Jurkat, Clone E6-1 (cell line): Measurements from ENCODE around the gene SMAP1. TPM values are rescaled to one million over a fixed set of nuclear protein-coding genes. Genes with fewer than 3 reads are reported as not detected.

ENCODE experiments used
- DNase-seq: peaks from one replicate; pipeline ENCODE4 v3.0.0-alpha.2; 2011; ENCODE audit warnings: low read depth, low spot score
- H3K4me3 ChIP-seq: 2 replicates; pipeline ENCODE4 v1.5.1; 2011; ENCODE audit warnings: mild to moderate bottlenecking, low read length, control low read depth, moderate library complexity
- polyA plus RNA-seq: library from polyadenylated mRNA; unstranded; fragments of >200 nt; gene quantifications from one replicate; pipeline ENCODE4 v1.2.1, GENCODE V29; 2012; ENCODE audit warnings: missing spikeins; ENCODE audit not compliant: insufficient read length, insufficient read depth

SMAP1 gene
- 13.2 TPM for polyA plus RNA-seq

DNA sequence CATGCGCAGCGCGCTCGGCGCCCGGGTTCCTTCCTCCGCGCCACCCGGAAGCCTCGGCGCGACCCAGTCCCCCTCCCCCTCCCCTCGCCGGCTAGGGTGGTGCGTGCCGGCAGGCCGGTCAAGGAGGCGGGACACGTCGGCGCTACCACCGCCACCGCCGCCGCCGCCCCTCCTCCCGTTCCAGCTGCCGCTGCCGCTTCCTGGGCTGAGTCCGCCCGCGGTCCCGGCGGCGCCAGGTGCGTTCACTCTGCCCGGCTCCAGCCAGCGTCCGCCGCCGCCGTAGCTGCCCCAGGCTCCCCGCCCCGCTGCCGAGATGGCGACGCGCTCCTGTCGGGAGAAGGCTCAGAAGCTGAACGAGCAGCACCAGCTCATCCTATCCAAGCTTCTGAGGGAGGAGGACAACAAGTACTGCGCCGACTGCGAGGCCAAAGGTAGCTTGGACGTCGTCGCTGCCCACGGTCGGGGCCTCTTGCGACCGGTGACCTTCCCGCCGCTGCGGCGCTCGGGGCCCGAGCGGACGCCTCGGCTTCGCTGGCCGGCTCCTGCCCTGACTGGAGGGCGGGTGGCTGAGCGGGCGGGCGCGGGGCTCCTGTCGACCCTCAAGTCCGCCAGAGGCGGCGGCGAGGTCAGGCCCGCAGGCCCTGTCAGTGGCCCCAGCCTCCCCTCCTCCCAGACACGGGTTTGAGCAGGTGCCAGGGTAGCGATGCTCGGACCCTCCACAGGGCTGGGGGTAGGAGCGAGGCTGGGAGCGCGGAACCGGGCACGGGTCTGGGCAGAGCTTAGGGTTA, at the start of gene SMAP1:
Gene SMAP1 (plus strand): TSS at position 173 of the 788 bp plus-strand sequence. CDS start 141 bp downstream, at position 314.
- DNase-seq = peak; percentile 79

DNA sequence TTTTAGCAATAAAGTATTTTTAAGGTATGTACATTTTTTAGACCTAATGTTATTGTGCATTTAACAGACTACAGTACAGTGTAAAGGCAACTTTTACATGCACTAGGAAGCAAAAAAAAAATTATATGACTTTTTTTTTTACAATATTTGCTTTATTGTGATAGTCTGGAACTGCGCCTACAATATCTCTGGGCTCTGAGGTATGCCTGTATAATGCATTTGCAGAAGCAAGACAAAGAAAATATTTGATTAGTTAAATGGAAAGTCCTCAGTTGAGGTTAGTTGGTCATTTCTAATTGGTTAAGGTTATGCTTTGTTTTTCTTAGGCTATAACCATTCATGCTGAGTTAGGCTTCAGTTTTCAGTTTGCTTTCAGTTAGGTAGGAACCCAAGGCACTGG, 46.9 kb upstream of the SMAP1 start:
- no peak for DNase-seq

More for the DNA sequence above, at the start of gene SMAP1:
- peak within 1 kb of the TSS; percentile 78 for H3K4me3 ChIP-seq

DNA sequence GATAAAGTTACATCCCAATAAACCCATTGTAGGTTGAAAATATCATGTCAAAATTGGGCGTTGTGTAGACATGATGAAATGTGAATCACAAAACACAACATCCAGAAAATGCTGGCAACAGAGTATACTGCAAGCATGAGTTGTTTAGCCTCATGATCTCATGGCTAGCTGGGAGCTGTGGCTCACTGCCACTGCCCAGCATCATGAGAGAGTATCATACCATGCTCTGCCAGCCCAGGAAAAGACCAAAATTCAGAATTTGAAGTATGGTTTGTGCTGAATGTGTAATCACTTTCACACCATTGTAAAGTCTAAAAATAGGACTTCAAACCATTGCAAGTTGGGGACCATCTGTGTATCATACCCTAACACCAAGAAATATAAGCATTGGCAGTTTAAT, 45.2 kb upstream of the SMAP1 start:
- no peak overlapping the region for H3K4me3 ChIP-seq
- no peak for DNase-seq

More for the DNA sequence above, 46.9 kb upstream of the SMAP1 start:
- no peak overlapping the region for H3K4me3 ChIP-seq

GRCh38 chr6:70625436-70625835, 42.2 kb upstream of the SMAP1 start:
- no peak for DNase-seq
- no peak overlapping the region for H3K4me3 ChIP-seq

- DNase-seq = no peak
- no peak overlapping the region for H3K4me3 ChIP-seq
These were observed 40.0 kb upstream of the SMAP1 start for GRCh38 chr6:70627500-70628254.

DNA sequence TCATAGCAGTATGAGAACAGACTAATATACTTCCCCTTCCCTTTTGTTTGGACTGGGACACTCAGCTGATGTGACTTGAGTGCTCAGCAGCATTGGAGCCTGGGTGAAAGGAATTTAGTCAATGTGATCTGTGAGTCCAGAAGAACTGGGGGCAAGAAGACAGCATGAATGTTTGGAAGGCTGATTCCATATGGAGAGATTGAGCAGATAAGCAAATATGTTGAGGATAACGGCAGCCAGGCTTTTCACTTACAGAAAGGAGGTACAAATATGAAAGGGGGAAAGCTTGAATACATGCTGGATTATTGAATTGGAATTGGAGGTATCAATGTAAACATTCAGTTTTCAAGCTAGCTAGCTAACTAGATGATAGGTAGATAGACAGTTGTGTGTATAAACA, 37.8 kb upstream of the SMAP1 start:
- DNase-seq = no peak
- no peak overlapping the region for H3K4me3 ChIP-seq

DNA sequence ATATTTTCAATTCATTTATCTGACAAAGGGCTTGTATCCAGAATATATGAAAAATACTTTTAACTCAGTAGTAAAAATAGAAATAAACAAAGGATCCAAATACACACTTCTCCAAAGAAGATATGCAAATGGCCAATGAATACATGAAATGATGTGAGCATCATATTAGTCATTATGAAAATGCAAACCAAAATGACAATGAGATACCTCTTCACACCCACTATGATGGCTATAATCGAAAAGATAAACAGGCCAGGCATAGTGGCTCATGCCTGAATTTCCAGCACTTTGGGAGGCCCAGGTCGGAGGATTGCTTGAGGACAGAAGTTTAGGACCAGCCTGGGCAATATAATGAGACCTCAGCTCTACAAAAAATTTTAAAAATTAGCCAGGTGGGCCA, 33.8 kb upstream of the SMAP1 start:
- DNase-seq = no peak
- H3K4me3 ChIP-seq = no peak overlapping the region

GRCh38 chr6:70636596-70636995, 31.1 kb upstream of the SMAP1 start:
- DNase-seq = no peak
- no peak overlapping the region for H3K4me3 ChIP-seq

DNA sequence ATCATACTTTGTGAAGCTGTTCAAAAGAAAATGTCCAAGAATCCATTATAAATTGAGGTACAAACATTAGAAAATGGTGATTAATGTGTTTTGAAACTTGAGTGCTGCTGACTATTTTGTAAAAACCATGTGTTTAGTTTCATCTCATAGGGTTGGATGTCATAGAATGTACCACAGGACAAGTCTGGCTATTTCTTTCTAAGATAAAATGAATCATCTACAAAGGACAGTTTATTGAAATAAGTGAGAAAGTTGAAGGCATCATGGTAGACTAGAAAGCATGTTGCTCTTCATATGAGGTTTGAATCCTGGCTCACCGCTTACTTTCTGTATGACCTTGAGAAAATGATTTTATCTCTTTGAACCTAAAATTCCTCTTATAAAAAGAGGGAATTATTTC, 29.2 kb upstream of the SMAP1 start:
- H3K4me3 ChIP-seq = no peak overlapping the region
- DNase-seq = no peak

DNA sequence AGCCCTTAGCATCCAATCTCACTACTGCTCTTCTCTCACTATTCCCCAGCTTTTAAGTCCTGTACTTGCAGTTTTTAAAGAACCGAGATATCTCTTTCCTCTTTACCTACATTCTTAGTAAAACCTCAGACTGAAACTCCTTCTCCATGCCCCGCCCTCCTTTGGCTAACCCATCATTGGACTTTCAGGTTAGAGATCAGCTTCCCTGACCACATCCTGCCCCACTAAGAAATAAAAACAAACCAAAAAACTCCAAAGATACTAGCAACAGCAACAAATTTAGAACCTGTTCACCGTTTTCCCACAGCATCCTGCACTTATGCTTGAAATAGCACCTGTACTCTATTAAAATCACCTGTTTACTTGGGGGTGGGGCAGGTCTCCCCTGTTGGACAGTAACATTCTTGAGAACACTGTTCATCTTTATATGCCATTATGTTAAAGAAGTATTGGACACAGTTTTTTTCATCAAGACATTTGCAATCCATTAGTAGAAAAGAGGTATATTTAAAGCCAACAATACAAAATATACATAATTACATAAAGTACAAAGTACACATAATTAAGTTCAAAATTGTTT, 16.3 kb upstream of the SMAP1 start:
- H3K4me3 ChIP-seq = no peak overlapping the region
- DNase-seq = peak; percentile 69

DNA sequence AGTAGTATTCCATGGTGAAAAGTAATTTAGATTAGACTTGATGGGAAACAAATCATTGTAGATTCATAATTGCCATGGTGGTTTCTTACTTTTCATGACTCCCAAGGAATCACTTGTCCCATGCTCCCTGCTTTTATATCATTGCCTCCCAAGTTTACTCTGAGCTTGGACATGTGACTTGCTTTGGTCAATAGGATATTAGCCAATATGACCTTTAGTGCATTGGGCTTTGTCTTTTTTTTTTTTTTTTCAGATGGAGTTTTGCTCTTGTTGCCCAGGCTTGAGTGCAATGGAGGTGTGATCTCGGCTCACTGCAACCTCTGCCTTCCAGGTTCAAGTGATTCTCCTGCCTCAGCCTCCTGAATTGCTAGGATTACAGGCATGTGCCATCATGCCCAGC, 15.5 kb upstream of the SMAP1 start:
- DNase-seq = no peak
- no peak overlapping the region for H3K4me3 ChIP-seq

DNA sequence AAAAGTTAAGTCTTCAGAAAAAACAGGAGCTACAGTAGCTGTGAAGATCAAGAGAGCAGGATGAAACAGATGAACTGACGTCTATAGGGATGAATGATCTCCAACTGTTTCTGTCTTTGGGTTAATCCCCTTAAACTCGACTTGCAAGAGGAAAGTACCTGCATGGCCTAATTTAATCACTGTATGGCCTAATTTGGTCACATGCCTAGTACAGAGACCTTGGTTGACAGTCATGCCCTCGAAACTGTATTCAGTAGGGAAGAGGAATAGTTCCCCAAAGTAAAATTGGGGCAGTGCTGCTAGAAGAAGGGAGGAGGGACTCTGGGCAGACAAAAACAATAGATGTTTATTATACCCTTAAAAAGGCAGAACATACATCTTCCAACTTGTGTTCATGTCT, 10.0 kb upstream of the SMAP1 start:
- no peak for DNase-seq
- no peak overlapping the region for H3K4me3 ChIP-seq

GRCh38 chr6:70663881-70664466, 3.7 kb upstream of the SMAP1 start:
- no peak for DNase-seq
- no peak overlapping the region for H3K4me3 ChIP-seq

DNA sequence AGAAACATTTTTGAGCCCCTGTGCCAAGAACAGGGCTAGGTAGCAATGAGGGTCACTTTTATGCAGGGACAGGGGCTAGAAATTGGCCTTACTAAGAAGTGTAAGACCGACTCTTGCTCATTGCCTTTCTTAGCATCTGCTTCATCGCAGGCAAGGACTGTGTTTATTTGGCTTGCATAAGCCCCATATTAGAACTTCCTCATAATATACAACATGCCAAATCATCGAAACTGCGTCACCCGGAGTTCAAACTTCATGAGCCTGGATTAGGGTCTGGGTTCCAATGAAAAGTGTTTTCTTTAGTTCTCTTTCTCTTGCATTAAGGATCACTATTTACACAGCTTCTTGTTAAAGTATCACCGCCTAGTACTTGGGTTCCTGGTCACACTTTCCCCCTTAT, 977 bp upstream of the SMAP1 start:
- no peak for DNase-seq
- H3K4me3 ChIP-seq = peak overlapping the region; percentile 78

DNA sequence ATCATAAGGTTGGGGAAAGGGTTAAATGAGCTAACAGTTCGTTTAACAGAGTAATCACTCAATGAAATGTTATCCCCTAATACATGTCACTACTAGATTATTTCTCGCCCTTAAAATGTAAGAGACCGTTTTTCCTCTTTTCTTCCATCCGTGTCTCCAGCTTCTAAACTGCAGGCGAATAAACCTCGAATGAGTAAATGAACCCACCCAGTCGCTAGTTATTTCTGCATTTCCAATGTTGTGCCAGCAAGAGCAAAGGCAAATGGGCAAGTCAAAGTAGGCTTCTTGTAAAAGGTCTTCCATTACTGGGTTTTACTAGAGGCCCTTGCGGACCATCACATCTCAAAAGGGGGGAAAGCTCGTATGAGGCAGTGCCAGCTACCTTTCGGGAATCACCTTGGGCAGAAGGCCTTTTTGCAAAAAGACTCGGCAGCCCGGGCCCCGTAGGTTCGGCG, 400 bp upstream of the SMAP1 start:
- peak overlapping the region; percentile 78 for H3K4me3 ChIP-seq
- DNase-seq = no peak

GRCh38 chr6:70668499-70668812, 773 bp downstream of the SMAP1 start:
- H3K4me3 ChIP-seq = peak overlapping the region; percentile 78
- DNase-seq = no peak

GRCh38 chr6:70669133-70669532, 1.4 kb downstream of the SMAP1 start:
- H3K4me3 ChIP-seq = no peak overlapping the region
- no peak for DNase-seq

DNA sequence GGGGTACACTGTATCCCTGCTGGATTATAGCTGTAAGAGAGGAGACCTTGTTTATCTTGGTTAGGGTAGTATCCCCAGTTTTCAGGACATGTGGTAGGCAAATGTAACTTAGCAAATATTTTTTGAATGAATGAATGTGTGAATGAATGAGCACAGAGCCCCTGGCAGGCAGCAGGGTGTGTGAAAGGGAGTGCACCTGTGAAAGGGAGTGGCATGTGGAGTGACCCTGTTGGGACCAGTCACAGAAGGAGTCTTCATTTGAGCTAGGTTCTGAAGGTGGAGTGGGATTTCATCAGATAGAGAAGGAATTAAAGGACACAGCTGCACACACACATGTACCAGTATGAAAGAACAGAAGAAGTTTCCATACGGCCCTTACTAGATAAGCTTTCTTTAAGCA, 4.9 kb downstream of the SMAP1 start:
- no peak for DNase-seq
- H3K4me3 ChIP-seq = no peak overlapping the region

DNA sequence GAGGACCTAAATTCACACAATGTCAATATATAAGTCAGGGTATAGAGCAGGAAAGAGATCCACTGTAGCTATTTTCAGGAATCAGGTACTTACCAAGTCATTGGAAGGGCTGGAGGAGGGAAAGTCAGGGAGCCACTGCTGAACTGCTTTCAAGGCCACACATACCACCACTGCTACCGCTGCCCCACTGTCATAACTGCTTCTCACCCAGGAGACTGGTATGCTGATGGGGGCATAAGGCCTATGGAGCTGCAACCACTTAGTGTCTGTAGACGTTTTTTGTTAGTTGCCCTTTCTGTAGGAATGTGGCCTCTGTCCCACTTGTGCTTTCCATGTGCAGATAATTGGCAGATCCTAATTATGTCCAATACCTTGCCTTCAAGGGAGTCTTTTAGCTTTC, 5.4 kb downstream of the SMAP1 start:
- H3K4me3 ChIP-seq = no peak overlapping the region
- DNase-seq = no peak

DNA sequence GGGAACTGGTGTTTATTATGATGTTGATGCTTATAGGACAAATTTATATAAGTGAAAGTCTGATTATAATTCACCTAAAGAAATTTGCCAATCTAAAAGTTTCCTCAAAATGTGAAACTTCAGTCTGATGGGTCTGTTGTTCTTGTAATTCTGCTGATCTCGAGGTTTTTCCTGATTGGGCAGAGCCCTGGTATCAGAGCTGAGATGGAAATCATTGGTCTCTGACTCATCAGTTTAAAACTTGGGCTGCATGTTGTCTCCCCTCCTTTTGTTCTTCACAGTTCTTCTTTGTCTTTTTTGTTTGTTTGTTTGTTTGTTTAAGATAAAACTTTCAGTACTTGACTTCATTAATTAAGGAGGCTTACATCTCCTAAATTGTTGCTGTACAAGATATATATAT, 5.9 kb downstream of the SMAP1 start:
- DNase-seq = no peak
- no peak overlapping the region for H3K4me3 ChIP-seq
